ENCODE measurements around the gene ZNF775.

ZNF775 gene

GRCh38 chr7:150415161-150416153 is 36.3 kb downstream of the ZNF775 start:
- no peak for DNase-seq

GRCh38 chr7:150417239-150417638 is 38.1 kb downstream of the ZNF775 start:
- DNase-seq, result no peak

DNA sequence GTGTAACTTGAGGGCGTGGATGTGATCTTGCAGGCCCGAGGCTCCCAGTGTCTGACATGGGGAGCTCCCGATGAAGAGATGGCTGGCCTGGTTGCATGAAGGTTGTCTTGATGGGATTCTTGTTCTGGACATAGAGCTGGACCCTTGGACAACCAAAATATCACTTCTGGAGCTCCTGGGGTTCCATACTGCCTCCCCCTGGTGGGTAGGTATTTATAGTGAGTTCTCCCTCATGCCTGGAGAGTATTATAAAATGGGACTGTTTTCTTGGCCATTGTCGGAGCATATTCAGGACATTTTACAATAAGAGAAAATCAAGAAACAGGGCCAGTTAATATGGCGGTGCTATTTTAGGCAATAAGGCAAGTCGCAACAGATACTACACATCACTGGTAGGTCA is 38.7 kb downstream of the ZNF775 start:
- DNase-seq, result no peak

- DNase-seq, result no peak
Measured at GRCh38 chr7:150420242-150420641, 41.1 kb downstream of the ZNF775 start.

- DNase-seq, result peak; percentile 4
Measured at GRCh38 chr7:150420987-150421674, 42.0 kb downstream of the ZNF775 start.

DNA sequence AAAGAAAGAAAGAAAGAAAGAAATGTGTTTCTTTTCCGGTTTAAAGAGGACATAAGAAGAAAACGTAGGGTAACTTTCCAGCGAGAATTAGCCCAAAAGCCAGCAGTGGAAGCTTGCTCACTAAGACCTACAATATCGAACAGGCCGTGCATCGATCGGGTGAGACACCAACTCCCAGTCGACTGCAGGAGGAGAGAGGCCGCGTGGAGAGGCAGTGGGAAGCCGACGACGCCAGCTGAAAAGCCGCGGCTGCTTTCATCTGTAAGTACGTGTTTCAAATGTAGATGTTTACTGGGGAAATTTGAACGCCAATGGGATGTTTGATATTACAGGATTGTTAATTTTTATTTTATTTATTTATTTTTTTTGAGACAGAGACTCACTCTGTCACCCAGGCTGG is 42.7 kb downstream of the ZNF775 start:
- DNase-seq, result no peak

GRCh38 chr7:150425670-150426069 is 46.5 kb downstream of the ZNF775 start:
- DNase-seq, result no peak

DNA sequence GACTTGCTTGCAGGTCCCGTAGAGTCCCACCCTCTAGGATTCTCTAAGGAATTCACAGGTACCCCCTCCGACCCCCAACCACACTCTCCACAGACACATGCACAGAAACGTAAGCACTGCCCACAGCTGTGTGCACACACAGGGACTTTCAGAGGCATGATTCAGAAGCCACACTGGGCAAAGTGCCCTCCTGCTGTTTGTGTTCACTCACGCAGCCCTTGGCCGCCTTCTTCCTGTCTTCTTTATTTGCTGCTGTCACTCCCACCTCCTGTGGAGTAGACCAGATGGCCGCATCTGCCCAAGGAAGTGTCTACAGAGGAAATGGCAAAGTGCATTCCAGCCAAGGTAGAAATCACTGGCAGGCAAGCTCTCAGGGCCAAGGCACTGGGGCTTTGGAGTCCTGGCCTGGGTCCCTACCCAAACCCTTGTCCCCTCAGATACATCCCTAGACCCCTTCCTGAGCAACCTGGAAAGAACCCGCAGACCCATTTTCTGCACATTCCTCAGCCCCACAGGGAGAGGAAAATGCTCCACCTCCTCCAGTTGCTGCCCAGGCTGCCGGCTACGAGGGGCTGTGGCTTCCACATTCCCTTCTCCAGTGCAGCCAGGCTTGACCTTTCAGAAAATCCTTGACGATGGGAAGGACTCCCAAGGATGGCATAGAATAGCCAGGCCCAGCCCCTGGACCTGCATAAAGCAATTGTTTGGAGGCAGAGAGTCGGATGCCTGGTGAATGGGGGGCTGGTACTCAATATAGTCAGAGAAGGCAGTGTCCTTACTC is 49.7 kb downstream of the ZNF775 start:
- peak; percentile 49 for DNase-seq

GRCh38 chr7:150429699-150430098 is 50.6 kb downstream of the ZNF775 start:
- DNase-seq, result no peak

GRCh38 chr7:150430465-150431085 is 51.4 kb downstream of the ZNF775 start:
- DNase-seq, result no peak

- no peak for DNase-seq
Measured at GRCh38 chr7:150431839-150432658, 52.9 kb downstream of the ZNF775 start.

GRCh38 chr7:150432915-150433892 is 54.1 kb downstream of the ZNF775 start:
- DNase-seq, result no peak

- DNase-seq, result no peak
Measured at GRCh38 chr7:150434240-150434639, 55.1 kb downstream of the ZNF775 start.

DNA sequence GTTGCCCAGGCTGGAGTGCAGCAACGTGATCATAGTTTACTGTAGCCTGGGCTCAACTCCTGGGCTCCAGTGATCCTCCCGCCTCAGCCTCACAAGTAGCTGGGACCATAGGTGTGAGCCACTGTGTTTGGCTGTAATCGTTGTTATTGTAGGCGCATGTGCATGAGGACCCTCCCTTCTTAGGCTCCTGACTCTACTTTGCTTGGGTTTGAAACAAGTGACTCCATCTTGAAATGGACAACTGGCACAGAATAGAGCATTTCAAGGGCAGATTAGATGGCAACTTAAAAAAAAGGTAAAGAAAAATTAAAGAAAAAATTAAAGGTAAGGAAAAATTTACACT is 55.9 kb downstream of the ZNF775 start:
- DNase-seq, result no peak

DNA sequence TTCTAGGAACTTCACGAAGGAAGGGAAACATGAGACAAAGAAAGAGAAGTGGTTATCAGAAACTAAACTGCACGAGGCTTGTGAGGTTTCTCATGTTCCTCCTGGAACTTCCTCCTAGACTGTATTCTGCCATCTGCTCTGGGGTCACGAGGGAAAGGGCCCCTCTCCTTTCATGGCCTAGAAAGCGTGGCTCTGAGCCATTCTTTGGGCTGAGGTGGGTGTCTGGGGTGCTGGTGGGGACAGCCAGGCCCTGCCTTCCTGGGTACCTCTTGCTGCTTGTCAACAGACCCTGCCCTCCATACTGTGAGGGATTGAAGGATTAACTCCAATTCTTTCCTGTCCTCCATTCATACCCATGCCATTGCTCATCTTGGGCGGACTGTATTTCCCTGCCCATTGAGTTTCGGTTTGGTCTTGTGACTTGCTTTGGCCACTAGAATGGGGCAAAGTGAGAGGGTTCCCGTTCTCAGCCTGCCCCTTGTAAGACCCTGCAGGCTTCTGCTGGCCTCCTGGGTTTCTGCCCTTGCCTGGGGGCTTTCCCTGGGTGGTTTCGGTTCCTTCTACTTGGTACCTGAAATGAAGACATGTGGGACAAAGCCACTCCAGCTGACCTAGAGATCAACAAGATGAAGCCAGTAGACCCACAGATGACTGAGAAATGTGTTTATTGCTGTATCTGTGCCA is 56.4 kb downstream of the ZNF775 start:
- DNase-seq, result no peak

DNA sequence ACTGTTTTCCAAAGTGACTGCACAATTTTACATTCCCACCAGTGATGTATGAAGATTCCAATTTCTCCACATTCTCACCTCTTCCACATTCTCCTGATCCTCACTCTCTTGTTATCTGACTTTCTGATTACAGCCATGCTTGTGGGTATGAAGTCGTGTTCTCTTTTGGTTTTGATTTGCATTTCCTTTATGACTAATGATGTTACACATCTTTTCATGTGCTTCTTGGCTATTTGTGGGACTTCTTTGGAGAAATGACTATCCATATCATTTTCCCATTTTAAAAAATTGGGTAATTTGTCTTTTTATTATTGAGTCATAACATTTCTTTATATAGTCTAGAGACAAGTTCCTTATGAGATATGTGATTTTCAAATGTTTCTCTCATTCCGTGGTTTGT is 60.8 kb downstream of the ZNF775 start:
- no peak for DNase-seq

DNA sequence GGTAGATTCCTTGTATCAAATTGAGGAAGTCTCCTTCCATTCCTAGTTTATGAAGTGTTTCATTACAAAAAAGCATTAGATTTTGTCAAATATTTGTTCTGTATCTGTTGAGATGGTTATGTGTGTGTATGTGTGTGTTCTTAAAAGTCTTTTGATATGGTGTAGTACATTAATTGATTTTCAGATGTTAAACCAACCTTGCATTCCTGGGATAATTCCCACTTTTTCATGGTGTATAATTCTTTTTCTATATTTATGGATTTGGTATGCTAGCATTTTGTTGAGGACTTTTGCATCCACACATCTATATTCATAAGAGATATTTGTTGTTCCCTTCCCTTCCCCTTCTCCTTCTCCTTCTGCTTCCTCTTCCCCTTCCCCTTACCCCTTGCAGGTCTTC is 62.4 kb downstream of the ZNF775 start:
- DNase-seq, result no peak

- no peak for DNase-seq
Measured at GRCh38 chr7:150442811-150443210, 63.7 kb downstream of the ZNF775 start.

GRCh38 chr7:150443793-150444540 is 64.8 kb downstream of the ZNF775 start:
- no peak for DNase-seq

Measured in NCI-H1417 treated with DMSO at 0.1 percent for 48 hours (cell line).